NCI-H1105 treated with DMSO at 0.1 percent for 48 hours (cell line): ENCODE measurements around the gene EXD3.

ENCODE experiments used
- DNase-seq: peaks from one replicate; lab custom pipeline; 2025; lab: John Stamatoyannopoulos, UW

EXD3 gene

DNA sequence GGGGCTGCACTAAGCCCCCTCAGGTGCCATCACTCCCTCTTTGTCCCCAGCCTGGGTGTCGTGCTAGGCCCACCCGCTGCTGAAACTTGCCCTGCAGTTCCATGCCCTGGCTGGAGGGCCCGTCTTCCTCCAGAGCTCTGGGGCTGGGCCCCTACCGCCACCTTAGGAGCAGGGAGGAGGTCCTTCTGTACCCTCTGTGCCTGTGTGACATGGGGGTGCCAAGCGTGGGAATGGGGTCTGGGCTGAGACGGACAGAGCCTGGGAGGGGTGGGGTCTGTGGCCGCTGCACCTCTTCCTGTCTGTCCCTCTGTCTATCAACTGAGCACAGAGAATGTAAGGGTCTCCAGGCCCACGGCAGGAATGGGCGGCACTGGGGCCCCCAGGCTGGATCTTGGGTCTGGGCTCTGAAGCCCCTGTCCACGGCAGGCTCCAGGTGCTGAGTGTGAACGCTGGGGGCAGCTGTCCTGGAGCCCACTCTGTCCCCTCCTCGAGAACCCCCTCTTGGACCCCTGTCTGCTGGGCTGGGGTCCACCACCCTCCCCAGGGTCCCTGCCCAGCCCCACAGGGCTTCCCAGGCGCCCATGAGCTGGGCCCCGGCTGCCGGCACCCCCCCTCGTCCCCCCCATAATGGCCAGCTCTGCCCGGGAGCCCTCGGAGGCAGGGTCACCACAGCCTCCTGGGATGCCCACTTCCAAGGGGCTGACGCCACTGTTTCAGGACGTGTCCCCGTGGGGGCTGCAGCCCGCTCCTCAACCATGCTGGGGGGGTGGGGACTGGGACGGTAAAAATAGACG lies 105.0 kb downstream of the EXD3 start:
- DNase-seq, result no peak

DNA sequence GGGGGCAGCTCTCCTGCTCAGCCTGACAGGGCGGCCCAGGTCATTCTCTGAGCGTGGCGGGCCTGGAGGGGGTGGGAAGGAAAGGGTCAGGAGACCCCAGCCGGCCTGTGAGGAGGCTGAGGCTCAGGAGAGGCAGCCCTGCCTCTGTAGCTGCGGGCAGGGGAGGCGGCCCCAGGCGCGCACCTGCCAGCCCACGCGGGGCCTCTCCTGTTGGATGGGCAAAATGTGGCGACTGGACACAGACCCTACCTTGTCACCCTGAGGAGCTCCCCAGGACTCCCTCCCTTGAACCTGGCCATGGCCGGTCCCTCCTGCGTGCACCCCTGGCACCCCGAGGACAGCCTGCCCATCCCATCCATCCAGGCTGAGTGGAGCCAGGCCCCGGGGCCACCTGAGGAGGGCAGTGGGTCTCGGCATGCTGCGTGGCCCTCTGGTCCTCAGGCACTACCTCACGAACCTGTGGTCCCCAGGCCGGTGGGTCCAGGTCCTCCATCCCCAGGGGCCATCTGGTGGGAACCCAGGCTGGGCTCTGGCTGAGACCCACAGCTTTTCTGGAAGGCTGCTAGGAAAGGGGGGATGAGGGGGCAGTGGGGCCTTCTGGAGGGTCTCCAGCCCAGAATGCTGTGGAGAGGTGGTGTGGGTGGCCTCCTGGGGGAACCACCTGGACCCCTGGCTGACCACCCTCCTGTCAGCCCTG lies 105.8 kb downstream of the EXD3 start:
- no peak for DNase-seq

DNA sequence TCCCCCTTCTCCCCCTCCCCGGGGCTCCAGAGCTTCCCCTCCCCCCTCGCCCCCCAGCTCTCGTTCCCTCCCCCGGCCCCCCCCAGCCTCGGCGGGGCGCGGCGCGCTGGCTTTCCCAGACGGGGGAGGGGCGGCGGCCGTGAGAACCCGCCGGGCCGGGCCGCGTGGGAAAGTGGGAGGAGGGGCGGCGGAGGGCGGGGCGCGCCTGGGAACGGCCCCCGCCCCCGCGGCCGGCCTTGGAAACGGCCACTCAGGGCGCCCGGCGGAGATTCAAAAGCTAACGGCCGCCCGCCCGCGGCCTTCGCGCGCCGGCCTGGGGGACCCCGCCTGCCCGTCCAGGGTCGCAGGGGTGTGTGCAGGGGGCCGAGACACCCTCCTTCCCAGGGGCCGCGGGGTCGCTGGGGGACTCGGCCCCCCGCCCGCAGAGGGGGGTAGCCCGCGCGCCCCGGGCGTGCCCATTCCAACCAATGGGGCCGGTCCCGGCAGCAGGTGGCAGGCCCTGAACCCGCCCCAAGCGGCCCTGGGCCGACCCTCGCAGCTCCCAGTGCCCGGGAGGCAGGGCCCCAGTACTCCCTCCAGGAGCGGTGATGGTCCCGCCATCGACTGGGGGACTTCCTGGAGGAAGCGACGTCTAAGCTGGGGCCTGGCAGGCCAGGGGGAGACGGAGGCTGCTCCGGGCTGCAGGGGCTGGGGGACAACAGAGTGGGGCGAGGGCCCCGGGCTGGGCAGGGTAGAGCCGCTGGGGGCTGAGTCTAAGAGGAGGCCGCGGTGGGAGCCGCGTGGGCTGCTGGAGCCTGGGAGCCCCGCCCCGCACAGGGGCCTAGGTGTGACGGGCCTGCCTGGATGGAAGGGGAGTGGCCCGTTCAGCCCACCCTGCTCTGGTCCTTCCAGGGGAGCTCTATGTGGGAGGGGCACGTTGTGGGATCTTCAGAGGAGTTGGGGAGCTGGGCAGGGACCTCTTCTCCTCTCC lies 106.7 kb downstream of the EXD3 start:
- DNase-seq, result no peak

DNA sequence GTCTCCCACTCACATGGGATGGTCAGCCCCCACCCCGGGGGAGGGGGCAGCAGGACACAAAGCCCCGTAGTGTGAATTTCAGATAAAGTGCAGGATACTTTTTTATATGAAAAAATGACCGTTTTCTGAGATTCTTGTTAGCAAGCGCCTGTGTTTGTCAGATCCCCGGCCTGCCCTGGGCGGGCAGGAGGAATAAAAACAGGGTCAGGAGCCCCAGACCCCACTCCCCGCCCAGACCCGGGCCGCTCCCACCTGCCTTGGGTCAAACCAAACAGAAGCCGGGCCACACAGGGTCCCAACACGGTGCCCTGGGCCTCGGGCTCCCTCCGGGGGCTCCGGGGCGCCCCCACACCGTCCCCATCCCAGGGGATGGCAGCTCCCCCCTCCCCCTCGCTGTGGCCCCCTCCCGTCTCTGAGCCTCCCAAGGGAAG lies 107.4 kb downstream of the EXD3 start:
- no peak for DNase-seq

DNA sequence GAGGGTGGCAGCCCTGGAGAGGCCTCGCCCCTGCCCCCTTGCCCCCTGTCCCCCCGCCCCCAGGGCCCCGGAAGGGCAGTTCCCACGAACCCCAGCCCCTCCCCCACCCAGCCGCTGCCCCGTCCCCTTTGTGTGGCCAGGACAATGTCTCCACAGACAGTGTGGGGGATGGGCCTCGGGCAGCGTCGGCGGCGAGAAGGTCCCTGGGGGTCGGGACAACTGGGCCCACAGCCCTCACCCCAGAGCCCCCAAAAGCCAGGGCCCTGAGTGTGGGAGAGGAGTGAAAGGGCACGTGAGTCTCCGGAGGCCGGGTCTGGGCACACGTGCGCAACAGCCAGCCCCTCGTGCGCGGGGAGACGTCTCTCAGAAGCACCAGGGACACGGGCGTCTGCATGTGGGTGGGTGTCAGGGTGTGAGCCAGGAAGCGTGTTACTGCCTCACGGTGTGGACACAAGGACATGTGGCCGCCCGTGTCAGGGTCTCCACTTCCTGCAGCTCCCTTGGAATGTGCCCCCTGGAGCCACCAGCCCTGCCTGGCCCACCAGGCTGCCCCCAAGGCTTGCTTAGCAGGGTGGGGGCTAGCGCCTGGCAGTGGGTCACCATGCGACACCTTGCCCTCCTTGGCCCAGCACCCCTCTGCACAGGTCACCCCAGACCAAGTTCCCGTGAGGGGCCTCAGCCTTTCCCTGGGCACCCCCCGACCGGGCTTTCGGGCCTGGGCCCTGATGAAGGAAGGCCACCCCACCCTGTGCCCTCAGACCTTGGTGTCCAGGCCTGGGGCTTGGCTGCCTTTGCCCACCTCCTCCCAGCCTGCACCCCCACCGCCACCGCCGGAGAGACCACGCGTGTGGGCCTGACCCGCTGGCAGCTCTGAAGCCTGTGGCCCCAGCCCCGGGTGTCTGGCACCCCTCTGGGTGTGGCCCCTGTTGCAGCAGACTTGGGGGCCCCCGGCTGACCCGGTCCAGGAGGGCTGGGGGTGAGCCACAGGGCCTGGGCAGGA lies 108.1 kb downstream of the EXD3 start:
- DNase-seq, result no peak

DNA sequence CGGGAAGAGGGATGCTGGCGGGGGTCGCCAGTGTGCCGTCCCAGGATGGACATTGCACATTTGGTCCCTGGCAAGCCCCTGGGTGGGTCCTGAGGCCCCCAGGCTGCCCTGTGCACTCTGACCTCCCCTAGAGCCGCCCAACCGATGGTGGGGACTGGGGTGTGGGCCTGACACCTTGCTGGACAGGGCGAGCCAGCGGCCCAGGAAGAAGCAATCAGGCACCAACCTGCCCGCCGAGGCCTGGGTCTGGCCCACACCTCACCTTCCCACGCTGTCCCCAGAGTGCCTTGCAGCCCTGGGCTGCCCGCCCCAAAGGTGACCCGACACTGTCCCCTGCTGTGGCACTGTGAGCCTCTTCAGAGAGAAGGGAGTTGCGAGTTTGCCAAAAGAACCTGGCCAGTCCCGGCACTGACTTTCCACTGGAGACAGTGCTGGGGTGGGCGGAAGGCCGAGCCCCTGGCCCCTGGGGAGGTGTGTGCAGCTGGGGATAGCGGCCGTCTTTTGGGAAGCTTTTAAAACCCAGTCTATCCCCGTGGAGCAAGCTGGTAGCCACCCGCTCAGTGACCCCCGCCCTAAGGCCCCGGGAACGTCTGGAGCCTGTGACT lies 108.9 kb downstream of the EXD3 start:
- no peak for DNase-seq

DNA sequence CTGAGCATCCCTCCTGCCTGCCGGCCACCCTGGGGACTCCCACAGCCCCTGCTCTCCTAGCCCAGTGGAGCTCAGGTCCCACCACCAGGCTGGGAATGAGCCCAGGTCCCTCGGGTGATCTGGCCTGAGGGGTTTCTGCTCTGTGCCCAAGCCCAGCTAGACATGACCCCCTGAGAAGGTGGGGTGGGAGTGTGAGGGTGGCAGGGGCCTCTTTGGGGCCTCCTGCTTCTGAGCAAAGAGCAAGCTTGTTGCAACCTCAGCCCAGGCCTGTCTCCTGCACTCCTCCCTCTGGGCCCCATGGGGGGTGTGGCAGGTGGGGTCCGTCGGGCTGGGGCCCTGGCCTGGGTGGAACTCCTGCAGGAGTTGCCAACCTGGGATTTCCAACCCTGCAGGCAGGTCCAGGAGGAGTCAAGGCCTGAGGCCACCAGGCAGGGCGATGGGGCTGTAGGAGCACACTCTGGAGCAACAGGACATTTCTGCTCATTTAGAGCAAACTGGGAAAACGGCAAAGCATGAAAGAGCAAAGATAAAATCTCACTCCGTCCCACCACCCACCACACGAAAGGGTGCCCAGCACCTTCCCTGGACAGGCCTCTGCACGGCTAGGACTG lies 109.5 kb downstream of the EXD3 start:
- DNase-seq, result no peak

DNA sequence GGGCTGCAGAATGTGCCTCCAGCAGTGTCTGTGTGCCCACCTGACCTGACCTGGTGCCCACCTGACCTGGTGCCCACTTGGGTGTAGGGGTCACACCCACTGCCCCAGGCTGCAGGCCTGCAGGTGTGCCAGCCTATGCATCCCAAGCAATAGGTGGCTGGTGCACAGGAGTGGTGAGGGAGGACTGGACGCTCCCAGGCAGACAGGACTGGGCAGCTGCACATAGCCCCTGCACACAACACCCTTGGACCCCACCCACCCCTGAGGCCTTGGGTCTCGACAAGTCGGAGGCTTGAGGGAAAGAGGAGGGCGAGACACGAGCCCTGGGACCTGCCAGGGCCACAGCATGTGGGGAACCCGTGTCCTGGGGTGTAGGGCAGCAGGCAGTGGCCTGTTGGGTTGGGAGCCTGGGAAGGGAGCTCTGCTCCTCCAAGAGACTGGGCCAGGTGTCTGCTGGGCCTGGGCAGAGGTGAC lies 110.1 kb downstream of the EXD3 start:
- DNase-seq, result no peak

DNA sequence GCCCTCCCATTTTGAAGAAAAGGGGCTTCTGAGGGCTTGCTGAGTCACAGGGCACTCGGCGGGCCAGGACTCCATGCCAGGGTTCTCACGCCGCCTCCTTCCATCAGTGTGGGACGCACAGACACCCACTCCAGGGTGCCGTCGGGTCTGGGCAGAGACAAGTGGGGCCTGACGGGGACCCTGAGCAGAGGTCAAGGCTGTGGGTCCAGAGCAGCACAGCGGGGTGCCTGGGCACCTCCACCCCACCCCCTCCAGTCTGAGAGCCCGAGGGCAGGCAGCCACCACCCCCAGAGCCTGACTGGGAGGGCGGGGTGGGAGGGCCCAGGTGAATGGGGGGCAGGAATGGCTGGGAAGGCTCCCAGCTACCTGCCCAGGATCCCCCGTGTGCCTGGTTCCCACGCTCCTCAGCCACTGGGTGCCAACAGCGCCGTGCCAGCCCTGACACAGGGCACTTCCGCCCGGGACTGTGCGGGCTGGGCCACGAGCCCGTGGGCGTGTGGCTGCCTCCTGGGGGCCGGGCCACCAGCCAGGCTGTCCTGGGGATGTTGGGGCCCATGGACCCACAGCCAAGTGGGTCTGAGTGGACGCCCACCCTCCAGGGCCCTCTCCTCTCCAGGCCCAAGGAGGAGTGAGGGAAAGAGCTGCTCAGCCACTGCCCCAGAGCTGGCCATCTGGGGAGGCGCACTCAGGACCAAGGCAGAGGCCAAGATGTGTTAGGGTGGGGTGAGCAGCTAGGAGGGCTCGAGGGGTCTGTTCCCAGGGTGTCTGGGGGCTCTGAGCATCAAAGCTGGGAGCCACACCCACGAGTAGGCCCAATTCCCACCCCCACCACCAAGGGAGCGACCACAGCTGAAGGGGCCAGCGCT lies 110.7 kb downstream of the EXD3 start:
- no peak for DNase-seq

DNA sequence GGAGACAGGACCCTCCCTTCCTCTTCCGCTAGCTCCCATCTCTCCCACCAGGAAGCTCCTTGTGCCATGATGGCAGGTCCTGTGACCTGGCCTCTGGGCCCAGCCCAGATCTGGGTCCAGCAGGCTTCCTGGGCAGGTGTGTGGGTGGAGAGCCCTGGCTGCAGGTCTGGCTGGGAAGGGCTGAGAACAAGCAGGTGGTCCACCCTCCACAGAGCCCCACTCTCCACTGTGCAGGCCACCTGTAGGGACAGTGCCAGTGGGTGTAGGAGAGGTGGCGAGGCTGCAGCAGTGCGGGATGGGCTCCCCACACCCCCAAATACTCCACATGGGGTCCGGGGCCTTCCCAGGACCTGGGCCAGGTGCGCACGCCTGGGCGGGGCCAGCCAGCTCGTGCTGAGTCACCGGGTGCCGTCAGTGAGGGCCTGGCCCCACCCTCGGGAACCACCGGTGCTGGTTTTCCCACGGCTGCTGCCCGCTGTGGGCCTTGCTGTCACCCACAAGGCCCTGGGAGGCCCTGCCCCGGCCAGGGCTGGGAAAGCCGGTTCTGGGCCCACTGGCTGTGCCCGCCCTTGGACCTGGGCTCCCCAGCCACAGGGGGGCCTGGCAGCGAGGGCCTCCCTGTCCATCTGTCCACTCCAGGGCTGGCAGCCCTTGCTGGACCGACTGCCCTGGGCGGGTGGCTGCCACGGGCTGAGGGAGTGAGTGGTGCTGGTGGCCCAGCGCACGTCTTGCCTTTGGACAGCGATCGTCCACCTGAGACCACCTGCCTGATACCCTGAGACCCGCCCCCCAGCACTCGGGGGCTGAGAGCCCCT lies 111.6 kb downstream of the EXD3 start:
- DNase-seq, result no peak

DNA sequence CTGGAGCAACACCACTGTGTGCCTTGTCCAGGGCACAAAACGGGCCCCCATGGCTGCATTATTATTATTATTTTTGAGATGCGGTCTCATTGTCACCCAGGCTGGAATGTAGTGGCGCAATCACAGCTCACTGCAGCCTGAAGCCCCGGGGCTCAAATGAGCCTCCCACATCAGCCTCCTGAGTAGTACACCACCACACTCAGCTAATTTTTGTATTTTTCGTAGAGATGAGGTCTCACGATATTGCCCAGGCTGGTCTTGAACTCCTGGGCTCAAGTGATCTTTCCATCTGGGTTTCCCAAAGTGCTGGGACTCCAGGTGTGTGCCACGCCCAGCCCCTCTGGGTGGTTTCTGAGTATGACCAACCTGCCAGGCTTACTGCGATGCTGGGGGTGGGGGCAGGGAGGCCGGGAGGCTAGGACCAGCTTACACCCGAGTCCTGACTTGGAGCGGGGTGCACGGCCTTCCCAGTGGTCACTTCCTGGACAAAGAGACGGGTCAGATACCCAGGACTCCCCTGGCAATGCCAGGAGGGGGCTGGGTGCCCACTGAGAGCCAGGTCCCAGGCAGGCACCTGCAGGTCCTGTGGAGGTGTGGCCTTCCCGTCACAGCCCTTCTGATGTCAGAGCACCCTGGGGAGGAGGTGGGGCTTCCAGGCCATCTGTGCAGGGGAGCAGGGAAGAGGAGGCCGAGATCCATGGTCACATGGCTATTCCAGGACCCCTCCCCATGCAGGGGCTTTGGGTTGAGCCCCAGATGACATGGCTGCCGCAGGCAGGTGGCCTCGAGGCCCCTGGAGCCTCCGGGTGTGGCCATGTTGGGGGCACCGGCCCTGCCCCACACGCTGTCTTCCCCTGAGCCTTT lies 112.5 kb downstream of the EXD3 start:
- no peak for DNase-seq

DNA sequence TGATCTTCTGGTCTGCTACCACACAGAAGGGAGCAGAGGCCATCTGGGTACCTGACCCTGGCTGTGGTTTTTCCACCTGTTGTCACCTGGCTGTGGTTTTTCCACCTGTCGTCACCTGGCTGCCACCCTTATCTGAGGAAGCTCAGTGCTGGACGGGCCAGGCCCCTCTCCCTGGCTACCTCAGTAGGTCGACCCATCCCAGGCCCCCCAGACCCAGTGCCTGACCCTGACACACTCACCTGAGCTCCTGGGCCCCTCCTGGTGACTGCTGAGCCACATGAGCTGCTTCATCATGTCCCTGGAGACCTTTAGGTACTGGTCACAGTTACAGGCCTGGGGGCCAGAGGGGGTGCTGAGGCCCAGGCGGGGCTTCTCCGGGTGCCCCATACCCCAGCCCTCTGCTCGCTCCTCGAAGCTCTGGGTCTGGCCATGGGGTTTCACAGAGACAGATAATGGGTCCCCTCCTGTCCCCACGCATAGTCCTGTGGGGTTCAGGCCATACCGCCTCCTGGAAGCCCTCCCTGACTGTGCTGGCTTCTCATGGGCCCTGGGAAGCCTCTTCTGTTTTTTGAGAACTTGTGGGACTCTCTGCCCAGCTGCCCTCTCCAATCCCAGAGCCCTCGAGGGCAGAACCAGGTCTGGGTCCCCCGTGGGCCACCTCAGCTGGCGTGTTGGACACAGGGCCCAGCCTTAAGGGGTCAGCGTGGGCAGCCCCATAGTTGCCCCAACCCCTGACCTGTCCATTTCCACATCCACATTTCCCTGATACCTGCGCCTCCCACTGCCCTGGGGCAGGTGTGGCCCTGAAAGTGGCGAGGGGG lies 113.4 kb downstream of the EXD3 start:
- DNase-seq, result no peak

DNA sequence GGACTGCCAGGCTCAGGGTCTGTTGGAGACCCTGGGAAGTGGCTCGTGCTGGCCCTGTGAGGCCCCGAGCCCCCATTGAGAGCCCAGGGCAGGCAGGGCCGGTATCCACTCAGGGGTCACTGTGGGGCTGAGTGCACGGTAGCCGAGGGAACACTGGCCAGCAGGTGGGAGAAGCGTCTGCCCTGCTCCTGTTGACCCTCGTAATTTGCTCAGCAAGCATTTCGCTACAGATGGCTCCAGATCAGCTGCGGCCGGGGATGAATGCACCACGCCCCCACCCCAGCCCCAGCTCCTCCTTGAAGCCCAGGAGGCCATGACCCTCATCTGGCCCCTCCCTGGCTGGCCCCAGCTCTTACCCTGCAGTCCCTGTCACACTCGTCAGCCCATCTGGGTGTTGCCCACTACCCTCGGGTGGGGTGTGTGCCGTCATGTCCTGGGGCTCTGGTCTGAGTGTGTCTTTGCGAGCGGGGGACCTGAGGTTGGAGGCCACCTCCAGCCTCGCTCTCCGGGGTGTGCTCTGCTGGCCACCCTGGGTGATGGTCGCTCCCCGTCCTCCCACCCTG lies 114.8 kb downstream of the EXD3 start:
- no peak for DNase-seq

DNA sequence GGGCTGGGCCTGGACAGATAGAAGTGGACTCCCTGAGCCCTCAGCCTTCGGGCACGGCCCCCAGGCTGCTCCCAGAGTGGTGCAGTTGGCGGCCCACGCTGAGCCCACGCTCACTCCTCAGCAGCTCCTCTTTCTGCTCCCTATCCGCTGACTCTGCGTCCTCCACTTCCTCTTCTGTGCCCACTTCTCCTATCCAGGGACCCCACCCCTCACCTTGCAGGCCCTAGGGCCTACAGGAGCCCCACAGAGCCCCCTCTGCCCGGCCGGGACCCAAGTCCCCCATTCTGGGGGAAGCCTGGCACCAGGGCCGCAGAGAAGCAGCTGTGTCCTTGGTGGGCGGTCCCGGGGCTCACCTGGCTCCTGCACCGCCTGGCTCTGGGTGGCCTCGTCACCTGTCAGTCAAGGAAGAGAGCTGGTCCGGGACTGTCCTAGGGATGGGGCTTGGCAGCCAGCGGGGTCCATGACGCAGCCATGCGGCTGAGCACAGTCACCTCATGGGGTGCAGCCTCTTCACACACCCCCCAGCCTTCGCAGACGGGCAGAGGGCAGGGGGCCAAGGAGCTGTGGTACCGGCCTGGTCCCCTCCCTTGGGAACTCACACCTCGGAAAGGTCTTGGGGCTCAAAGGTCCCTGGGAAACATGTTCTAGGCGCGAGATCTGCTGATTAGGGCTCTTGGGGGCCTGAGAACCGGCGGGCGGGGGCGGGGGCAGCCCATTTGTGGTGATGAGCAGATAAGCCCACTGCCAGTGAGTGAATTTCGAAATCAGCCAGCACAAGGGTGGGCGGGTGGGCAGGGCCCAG lies 115.5 kb downstream of the EXD3 start:
- no peak for DNase-seq

DNA sequence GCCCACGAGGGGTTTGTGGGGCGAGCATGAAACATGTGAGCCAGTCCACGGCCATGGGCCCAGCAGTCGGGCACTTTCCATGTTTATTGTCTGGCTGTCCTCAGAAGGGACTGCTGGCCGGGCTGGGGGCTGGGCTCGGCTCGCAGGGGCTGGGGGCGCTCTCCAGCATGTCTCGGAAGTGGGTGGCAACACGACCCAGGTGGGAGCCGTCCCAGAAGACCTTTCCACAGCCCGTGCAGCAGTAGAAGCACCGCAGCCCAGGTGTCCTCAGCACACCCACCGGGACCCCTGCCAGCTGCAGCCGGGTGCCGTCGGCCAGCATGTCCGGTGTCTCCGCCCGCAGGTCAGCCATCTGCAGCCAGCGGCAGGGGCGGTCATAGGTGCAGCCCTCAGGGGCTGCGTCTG lies 116.1 kb downstream of the EXD3 start:
- no peak for DNase-seq
